PC-3 (cell line): Measurements from ENCODE around the gene ANKDD1B.

ENCODE experiments used
- EZH2 ChIP-seq: fragments of 300-600 bp; sonication (generic); IDR thresholded peaks from one replicate; pipeline ENCODE4 v1.6.1; 2017; ENCODE audit warnings: antibody characterized with exemption, mild to moderate bottlenecking, low read length; ENCODE audit not compliant: unreplicated experiment
- TF ChIP-seq, protein P1 (sequence below): fragments of 300-600 bp; sonication (generic); conservative IDR thresholded peaks from 2 replicates; pipeline ENCODE4 v1.5.1; 2017; ENCODE audit warnings: antibody characterized with exemption, low read depth, mild to moderate bottlenecking, low read length

DNA sequence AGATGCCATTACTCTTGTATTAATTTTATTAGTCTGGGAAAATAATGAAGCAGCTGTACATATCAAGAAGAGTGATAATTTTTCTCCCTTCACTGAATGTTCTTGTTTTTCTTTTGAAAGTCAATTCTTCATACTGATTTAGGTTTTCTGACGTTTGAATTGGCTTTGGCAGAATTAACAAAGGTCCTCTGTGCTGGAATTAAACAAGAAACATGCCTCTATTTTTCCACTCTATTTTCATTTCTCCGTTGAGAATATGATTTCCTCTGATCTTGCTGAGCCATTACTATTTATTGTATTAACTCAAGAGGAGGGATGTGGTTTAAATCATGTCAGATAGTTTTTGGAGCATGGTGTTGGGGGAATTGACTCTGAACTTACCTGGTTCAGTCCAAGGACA lies 42.3 kb downstream of the ANKDD1B start:
- TF ChIP-seq, protein P1, sequence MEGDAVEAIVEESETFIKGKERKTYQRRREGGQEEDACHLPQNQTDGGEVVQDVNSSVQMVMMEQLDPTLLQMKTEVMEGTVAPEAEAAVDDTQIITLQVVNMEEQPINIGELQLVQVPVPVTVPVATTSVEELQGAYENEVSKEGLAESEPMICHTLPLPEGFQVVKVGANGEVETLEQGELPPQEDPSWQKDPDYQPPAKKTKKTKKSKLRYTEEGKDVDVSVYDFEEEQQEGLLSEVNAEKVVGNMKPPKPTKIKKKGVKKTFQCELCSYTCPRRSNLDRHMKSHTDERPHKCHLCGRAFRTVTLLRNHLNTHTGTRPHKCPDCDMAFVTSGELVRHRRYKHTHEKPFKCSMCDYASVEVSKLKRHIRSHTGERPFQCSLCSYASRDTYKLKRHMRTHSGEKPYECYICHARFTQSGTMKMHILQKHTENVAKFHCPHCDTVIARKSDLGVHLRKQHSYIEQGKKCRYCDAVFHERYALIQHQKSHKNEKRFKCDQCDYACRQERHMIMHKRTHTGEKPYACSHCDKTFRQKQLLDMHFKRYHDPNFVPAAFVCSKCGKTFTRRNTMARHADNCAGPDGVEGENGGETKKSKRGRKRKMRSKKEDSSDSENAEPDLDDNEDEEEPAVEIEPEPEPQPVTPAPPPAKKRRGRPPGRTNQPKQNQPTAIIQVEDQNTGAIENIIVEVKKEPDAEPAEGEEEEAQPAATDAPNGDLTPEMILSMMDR = no peak
- TF ChIP-seq EZH2 = no peak
